Measurements from ENCODE around the gene SCGB2B2. TPM values are rescaled to one million over a fixed set of nuclear protein-coding genes. Genes with fewer than 3 reads are reported as not detected.
A peak's percentile ranks its signal among the peaks of the same experiment; 100 is the strongest.
"Not testable (repeated sequence)": the region's sequence is repeated elsewhere in the genome, so short reads cannot be mapped to it uniquely, and the experiment has no call there.

Gene SCGB2B2
- total RNA-seq, 1 donor from 2014 or later, result under 0.01 TPM

- FAIRE-seq, result no peak
- TF ChIP-seq CTCF (IDR thresholded peaks at IDR 0.05; ENCODE audit: insufficient read depth, low read length, severe bottlenecking), result no peak
- no peak for DNase-seq (ENCODE audit: low read depth)
- peak overlapping the region; percentile 36 for H3K4me3 ChIP-seq (ENCODE audit: low read depth, low read length)
- H3K27me3 ChIP-seq (ENCODE audit: control insufficient read depth, insufficient read depth, low read length), result no peaks in the 10 kb centered on the region
- no peaks in the 10 kb centered on the region for H3K36me3 ChIP-seq (ENCODE audit: control insufficient read depth, insufficient read depth, low read length)
These were observed 9.4 kb downstream of the SCGB2B2 start for GRCh38 chr19:34667349-34668076.

GRCh38 chr19:34666958-34667265 lies 10.0 kb downstream of the SCGB2B2 start:
- DNase-seq (ENCODE audit: low read depth) (no peak), FAIRE-seq (no peak)
- Histone ChIP-seq H3K27me3 (ENCODE audit: control insufficient read depth, insufficient read depth, low read length) (no peaks in the 10 kb centered on the region), H3K4me3 (ENCODE audit: low read depth, low read length) (no peak overlapping the region), H3K36me3 (ENCODE audit: control insufficient read depth, insufficient read depth, low read length) (no peaks in the 10 kb centered on the region)
- no peak for TF ChIP-seq CTCF (IDR thresholded peaks at IDR 0.05; ENCODE audit: insufficient read depth, low read length, severe bottlenecking)

GRCh38 chr19:34666200-34666957 lies 10.6 kb downstream of the SCGB2B2 start:
- Histone ChIP-seq H3K27me3 (ENCODE audit: control insufficient read depth, insufficient read depth, low read length) (no peaks in the 10 kb centered on the region), H3K4me3 (ENCODE audit: low read depth, low read length) (no peak overlapping the region), H3K36me3 (ENCODE audit: control insufficient read depth, insufficient read depth, low read length) (no peaks in the 10 kb centered on the region)
- no peak for FAIRE-seq
- TF ChIP-seq CTCF (IDR thresholded peaks at IDR 0.05; ENCODE audit: insufficient read depth, low read length, severe bottlenecking), result no peak
- no peak for DNase-seq (ENCODE audit: low read depth)

GRCh38 chr19:34665275-34665674 lies 11.7 kb downstream of the SCGB2B2 start:
- H3K4me3 ChIP-seq (ENCODE audit: low read depth, low read length); H3K36me3 ChIP-seq (ENCODE audit: control insufficient read depth, insufficient read depth, low read length); H3K27me3 ChIP-seq (ENCODE audit: control insufficient read depth, insufficient read depth, low read length); DNase-seq (ENCODE audit: low read depth): not testable (repeated sequence)
- FAIRE-seq, result peak; percentile 50

GRCh38 chr19:34664870-34665269 lies 12.1 kb downstream of the SCGB2B2 start:
- no peak for TF ChIP-seq CTCF (IDR thresholded peaks at IDR 0.05; ENCODE audit: insufficient read depth, low read length, severe bottlenecking)
- DNase-seq (ENCODE audit: low read depth) (no peak), FAIRE-seq (peak; percentile 13)
- Histone ChIP-seq H3K36me3 (ENCODE audit: control insufficient read depth, insufficient read depth, low read length) (no peaks in the 10 kb centered on the region), H3K27me3 (ENCODE audit: control insufficient read depth, insufficient read depth, low read length) (no peaks in the 10 kb centered on the region), H3K4me3 (ENCODE audit: low read depth, low read length) (no peak overlapping the region)

- no peak for FAIRE-seq
- no peak overlapping the region for H3K4me3 ChIP-seq (ENCODE audit: low read depth, low read length)
- H3K27me3 ChIP-seq (ENCODE audit: control insufficient read depth, insufficient read depth, low read length), result no peaks in the 10 kb centered on the region
- no peaks in the 10 kb centered on the region for H3K36me3 ChIP-seq (ENCODE audit: control insufficient read depth, insufficient read depth, low read length)
- DNase-seq (ENCODE audit: low read depth), result no peak
- no peak for TF ChIP-seq CTCF (IDR thresholded peaks at IDR 0.05; ENCODE audit: insufficient read depth, low read length, severe bottlenecking)
These were observed 12.8 kb downstream of the SCGB2B2 start for GRCh38 chr19:34664168-34664567.

Data from bronchial epithelial cell (primary cell).